NCI-H2196 treated with DMSO at 0.1 percent for 48 hours (cell line): ENCODE results near the gene CTNNA1.

Experiments used
- DNase-seq: peaks from one replicate; lab custom pipeline; 2025; ENCODE audit not compliant: unreplicated experiment; lab: John Stamatoyannopoulos, UW

CTNNA1 gene

GRCh38 chr5:138945421-138946240 lies 192.4 kb downstream of the CTNNA1 start:
- DNase-seq = no peak

DNA sequence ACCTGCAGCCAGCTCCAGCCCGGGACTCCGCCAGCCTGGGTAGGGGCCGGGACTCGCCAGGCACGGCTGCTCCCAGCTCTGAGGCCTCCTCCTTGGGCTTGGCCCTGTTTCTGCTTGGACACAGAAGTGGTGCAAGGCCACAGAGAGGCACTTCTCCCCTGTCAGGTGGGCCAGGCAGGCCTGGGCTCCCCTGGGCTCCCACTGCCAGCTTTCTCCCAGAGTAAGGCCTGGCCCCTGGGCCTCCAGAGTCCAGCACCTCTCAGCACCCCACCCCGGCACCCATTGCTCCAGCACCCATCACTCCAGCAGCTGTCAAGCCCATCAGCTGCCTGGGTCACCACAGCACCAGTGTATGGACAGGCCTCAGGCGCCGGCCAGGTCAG lies 193.0 kb downstream of the CTNNA1 start:
- no peak for DNase-seq

GRCh38 chr5:138946831-138947560 lies 193.8 kb downstream of the CTNNA1 start:
- no peak for DNase-seq

GRCh38 chr5:138947780-138948179 lies 194.6 kb downstream of the CTNNA1 start:
- DNase-seq = no peak

GRCh38 chr5:138948471-138949222 lies 195.4 kb downstream of the CTNNA1 start:
- no peak for DNase-seq

- DNase-seq = no peak
Observed at GRCh38 chr5:138949223-138949574, 196.0 kb downstream of the CTNNA1 start.

GRCh38 chr5:138949988-138950387 lies 196.8 kb downstream of the CTNNA1 start:
- DNase-seq = no peak

GRCh38 chr5:138950421-138951031 lies 197.3 kb downstream of the CTNNA1 start:
- no peak for DNase-seq

DNA sequence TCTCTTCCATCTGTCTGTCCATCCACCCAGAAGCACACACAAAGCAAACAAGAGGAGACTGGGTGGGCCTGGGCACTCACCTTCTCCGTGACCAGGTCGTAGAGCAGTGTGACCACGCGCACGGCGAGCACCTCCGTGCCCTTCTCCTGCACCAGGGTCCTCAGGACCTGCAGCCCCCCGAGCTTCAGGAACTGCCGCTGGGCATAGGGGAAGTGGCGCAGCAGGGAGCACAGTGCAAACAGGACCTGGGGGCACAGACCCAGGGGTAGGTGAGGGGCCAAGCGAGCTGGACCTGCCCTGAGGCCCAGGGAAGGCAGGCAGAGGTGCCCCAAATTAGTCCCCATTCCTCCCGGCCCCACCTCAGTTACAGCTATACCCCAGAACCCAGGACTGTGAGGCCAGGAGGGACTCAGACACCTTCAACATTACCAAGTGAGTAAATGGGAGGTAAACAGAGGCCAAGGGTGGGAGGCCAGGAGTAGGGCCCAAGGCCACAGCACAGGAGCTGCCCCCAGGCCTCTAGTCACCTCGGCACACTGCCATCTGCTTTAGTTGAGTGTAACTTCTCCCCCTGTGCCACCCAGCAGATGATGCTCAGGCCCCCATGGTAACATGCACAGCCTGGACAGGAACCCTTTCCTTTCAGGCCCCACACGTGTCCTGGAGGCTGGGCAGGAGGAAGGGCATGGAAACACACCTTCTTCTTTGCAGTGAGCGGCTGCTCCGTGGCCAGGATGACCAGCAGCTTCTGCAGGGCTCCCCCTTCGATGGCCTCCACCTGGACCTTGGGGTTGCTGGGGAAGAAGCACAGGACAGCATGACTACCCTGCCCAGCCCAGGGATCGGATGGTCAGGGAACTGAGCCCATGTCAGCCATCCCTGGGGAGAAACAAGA lies 198.1 kb downstream of the CTNNA1 start:
- DNase-seq = no peak

DNA sequence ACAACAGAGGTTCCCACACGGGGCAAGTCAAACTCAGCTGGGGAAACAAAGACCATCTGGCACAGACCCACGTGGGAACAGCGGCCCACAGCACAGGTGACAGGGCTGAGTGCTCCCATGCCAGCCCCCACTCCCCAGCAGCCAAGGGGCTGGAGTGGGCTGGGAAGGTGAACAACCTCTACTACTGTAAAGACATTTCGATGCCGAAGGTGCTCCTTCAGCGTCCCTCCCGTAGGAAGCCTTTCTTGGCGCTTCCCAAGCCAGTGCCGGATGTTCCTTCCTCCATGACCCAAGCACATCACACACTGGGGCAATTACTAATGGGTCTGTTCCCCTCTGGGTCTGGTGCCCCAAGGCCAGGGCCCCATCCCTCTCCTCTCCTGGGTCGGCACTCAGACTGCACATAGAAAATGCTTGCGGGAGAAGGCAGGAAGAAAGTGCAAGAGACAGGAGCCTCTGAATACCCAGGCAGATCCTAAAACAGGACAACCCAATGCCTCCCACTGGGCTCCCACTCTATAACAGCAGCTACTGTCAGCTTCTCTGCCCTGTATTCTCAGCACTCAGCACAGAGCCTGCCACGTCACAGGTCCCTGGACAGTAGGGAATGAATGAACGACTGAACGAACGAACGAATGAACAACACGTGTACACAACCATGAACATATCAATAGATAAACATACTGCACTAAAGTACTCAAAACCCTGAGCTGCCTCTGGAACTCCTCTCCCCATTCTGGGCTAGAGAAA lies 198.9 kb downstream of the CTNNA1 start:
- no peak for DNase-seq

GRCh38 chr5:138952962-138953361 lies 199.7 kb downstream of the CTNNA1 start:
- DNase-seq = no peak

DNA sequence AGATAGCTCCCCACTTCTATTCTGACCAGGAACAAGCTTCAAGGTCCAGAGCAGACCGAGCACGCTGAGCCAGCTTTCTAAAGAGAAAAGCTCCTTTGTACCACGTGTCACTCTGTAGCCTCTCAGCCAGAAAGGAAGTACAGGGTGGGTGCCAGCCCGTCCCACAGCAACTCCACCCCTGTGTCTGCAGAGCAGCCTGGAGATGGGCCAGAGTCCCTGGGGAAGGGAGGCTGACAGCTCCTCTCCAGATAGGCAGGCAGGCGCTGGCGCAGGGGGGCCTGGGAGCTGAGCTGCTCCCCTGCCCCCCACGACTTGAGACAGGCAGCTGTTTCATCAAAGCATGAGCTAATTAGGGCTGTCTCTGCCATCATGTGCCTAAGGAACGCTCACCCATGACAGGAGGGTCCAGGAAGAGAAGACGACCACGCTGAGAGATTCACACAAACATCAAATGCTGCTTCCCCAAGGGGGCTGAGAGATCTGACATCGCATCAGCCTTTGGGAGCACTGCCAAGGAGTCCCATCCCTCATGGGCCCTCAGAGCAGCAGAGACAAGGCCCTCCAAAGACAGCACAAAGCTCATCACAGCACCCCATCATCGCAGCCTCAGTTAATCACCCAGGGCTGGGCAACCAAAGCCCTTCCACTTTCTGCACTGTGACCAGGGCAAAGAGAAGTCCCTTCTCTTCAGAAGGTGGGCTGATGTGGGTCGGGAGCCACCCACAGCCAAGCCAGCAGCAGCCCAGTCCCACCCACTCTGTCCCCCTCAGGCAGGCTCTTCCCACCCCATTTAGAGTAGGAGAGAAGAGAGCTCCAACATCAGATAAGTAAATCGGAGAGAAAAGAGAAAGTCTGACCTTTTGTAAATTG lies 200.4 kb downstream of the CTNNA1 start:
- DNase-seq = peak; percentile 92

- DNase-seq = no peak
Observed at GRCh38 chr5:138954257-138955012, 201.2 kb downstream of the CTNNA1 start.

GRCh38 chr5:138955013-138955660 lies 201.9 kb downstream of the CTNNA1 start:
- peak; percentile 77 for DNase-seq

GRCh38 chr5:138955671-138956295 lies 202.6 kb downstream of the CTNNA1 start:
- no peak for DNase-seq

GRCh38 chr5:138956801-138957200 lies 203.6 kb downstream of the CTNNA1 start:
- DNase-seq = no peak

DNA sequence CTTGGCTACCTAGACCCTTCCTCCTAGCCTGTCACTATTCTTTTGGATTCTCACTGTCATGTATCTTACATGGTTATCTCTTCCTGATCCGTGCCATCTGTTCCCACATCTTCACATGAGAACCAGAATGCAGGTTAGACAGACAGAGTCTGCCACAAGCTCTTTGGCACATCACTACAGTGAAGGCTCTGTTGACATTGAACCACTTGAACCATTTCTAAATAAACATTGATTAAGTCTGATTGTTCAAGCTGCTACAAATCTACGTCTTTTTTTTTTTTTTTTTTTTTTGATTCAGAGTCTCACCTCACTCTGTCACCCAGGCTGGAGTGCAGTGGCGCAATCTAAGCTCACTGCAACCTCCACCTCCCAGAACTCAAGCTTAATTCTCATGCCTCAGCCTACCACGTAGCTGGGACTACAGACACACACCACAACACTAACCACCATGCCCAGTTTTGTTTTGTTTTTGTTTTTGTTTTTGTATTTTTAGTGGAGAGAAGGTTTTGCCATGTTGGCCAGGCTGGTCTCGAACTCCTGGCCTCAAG lies 207.0 kb downstream of the CTNNA1 start:
- peak; percentile 66 for DNase-seq
